K562 (cell line): ENCODE data around the gene MYH15. TPM values are rescaled to one million over a fixed set of nuclear protein-coding genes. Genes with fewer than 3 reads are reported as not detected.

ENCODE experiments used
- CBFA2T3 ChIP-seq: fragments of 450-650 bp; IDR thresholded peaks from 2 replicates; pipeline ENCODE4 v1.6.1; 2017
- GTF3C2 ChIP-seq: IDR thresholded peaks from 3 replicates; pipeline ENCODE4 v1.6.1; 2011; ENCODE audit warnings: borderline replicate concordance, mild to moderate bottlenecking, moderate library complexity; ENCODE audit not compliant: insufficient read length; ENCODE audit errors: extremely low read depth
- MED1 ChIP-seq: sonication (generic); formaldehyde crosslinking; IDR thresholded peaks from 2 replicates; pipeline ENCODE4 v1.8.1; 2023; ENCODE audit warnings: missing genetic modification reagents, borderline replicate concordance
- MTF1 ChIP-seq: fragments of 250-450 bp; sonication (Bioruptor Pico); IDR thresholded peaks from 2 replicates; pipeline ENCODE4 v1.9.0; 2021; ENCODE audit warnings: moderate library complexity, mild to moderate bottlenecking, inconsistent platforms, borderline replicate concordance
- SAFB2 ChIP-seq: fragments of 200-400 bp; formaldehyde crosslinking; IDR thresholded peaks from 2 replicates; pipeline ENCODE4 v1.6.1; 2018; ENCODE audit warnings: borderline replicate concordance, low read length, low read depth, moderate library complexity; ENCODE audit not compliant: severe bottlenecking
- SMARCB1 ChIP-seq: IDR thresholded peaks from 2 replicates; pipeline ENCODE4 v1.6.1; 2011; ENCODE audit warnings: improper control_type of control experiment, low read depth; ENCODE audit not compliant: insufficient read length
- THRB ChIP-seq: fragments of 450-650 bp; formaldehyde crosslinking; conservative IDR thresholded peaks from 2 replicates; pipeline ENCODE4 v1.4.0; 2022; ENCODE audit warnings: mild to moderate bottlenecking, missing genetic modification characterization
- ZNF644 ChIP-seq: fragments of 200-800 bp; sonication (Bioruptor generic); IDR thresholded peaks from 2 replicates; pipeline ENCODE4 v1.6.1; 2016; ENCODE audit warnings: low read depth, missing genetic modification characterization, missing compliant biosample characterization
- ZNF707 ChIP-seq: fragments of 250-450 bp; sonication (Bioruptor Pico); conservative IDR thresholded peaks from 2 replicates; pipeline ENCODE4 v1.8.0; 2022; ENCODE audit warnings: inconsistent platforms, mild to moderate bottlenecking, moderate library complexity
- polyA plus RNA-seq, 8 experiments: library from polyadenylated mRNA; depleted of rRNA in 4 of 8; stranded (reverse) in 5 of 8; unstranded in 3 of 8; fragments of >200 nt; fragmentation: Nextera tagmentation in 2 of 8; fragmentation: Illumina TruSeq in 1 of 8; extraction: Ambion mirVana in 2 of 8; extraction: Trizol in 1 of 8; gene quantifications; 2 replicates each; pipeline versions ENCODE4 v1.2.1 to v1.2.3, GENCODE V29; 2011 to 2014; ENCODE audit warnings: inconsistent platforms in 1 of 8, missing spikeins in 1 of 8
- total RNA-seq, 7 experiments: library from RNA; depleted of rRNA in 6 of 7; stranded (reverse); fragments of >200 nt in 6 of 7; fragmentation: Illumina TruSeq in 2 of 7; extraction: Trizol in 2 of 7; gene quantifications; 2 replicates each; pipeline versions ENCODE4 v1.2.1 to v1.2.3, GENCODE V29; 2011 to 2021; ENCODE audit warnings: low replicate concordance in 1 of 7
- TF ChIP-seq, protein P1 (sequence below): conservative IDR thresholded peaks from 2 replicates; pipeline ENCODE4 v1.6.1; 2011; ENCODE audit warnings: low read depth, mild to moderate bottlenecking, low read length; ENCODE audit not compliant: control insufficient read depth
- TF ChIP-seq, protein P2 (sequence below), 3 experiments: fragments of 200-800 bp in 1 of 3; fragments of 250-450 bp in 1 of 3; fragments of 450-650 bp in 1 of 3; sonication (Bioruptor Pico) in 1 of 3; sonication (Bioruptor generic) in 1 of 3; formaldehyde crosslinking in 1 of 3; IDR thresholded peaks; 2 replicates each; pipeline versions ENCODE4 v1.6.1 to v1.8.0; 2016 to 2022; ENCODE audit warnings: mild to moderate bottlenecking in 2 of 3, missing genetic modification characterization in 2 of 3, missing compliant biosample characterization in 1 of 3, moderate library complexity in 1 of 3

MYH15 gene
- total and polyA plus RNA-seq, 9 of the 15 experiments (the other 6 are each of a cell fraction or from before 2014, with no cell fraction given), result 0.03 to 0.29 (median 0.12) TPM

- TF ChIP-seq THRB (CRISPR knock-in tag), result no peak
- TF ChIP-seq, protein P1, sequence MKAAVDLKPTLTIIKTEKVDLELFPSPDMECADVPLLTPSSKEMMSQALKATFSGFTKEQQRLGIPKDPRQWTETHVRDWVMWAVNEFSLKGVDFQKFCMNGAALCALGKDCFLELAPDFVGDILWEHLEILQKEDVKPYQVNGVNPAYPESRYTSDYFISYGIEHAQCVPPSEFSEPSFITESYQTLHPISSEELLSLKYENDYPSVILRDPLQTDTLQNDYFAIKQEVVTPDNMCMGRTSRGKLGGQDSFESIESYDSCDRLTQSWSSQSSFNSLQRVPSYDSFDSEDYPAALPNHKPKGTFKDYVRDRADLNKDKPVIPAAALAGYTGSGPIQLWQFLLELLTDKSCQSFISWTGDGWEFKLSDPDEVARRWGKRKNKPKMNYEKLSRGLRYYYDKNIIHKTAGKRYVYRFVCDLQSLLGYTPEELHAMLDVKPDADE, result no peak
- TF ChIP-seq MTF1 (CRISPR knock-in tag), result no peak
- no peak for TF ChIP-seq MED1
- TF ChIP-seq CBFA2T3, result no peak
- TF ChIP-seq, protein P2, sequence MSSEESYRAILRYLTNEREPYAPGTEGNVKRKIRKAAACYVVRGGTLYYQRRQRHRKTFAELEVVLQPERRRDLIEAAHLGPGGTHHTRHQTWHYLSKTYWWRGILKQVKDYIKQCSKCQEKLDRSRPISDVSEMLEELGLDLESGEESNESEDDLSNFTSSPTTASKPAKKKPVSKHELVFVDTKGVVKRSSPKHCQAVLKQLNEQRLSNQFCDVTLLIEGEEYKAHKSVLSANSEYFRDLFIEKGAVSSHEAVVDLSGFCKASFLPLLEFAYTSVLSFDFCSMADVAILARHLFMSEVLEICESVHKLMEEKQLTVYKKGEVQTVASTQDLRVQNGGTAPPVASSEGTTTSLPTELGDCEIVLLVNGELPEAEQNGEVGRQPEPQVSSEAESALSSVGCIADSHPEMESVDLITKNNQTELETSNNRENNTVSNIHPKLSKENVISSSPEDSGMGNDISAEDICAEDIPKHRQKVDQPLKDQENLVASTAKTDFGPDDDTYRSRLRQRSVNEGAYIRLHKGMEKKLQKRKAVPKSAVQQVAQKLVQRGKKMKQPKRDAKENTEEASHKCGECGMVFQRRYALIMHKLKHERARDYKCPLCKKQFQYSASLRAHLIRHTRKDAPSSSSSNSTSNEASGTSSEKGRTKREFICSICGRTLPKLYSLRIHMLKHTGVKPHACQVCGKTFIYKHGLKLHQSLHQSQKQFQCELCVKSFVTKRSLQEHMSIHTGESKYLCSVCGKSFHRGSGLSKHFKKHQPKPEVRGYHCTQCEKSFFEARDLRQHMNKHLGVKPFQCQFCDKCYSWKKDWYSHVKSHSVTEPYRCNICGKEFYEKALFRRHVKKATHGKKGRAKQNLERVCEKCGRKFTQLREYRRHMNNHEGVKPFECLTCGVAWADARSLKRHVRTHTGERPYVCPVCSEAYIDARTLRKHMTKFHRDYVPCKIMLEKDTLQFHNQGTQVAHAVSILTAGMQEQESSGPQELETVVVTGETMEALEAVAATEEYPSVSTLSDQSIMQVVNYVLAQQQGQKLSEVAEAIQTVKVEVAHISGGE (CRISPR knock-in tag; IDR thresholded peaks at IDR 0.05), result no peak
- no peak for TF ChIP-seq GTF3C2
- TF ChIP-seq SMARCB1, result no peak
- no peak for TF ChIP-seq ZNF644 (tag)
- no peak for TF ChIP-seq ZNF707 (CRISPR knock-in tag)
- no peak for TF ChIP-seq SAFB2
These were observed 132.0 kb downstream of the MYH15 start (continued) for GRCh38 chr3:108378153-108378951.
